ENCODE measurements around the gene CTNNBL1.

- TF ChIP-seq POLR2A (IDR thresholded peaks at IDR 0.05; ENCODE audit: low read depth, low read length) (no peak), TAF1 (IDR thresholded peaks at IDR 0.05; ENCODE audit: borderline replicate concordance, low read depth, low read length) (no peak)
Observed at GRCh38 chr20:37841389-37841788, 147.6 kb downstream of the CTNNBL1 start.

Measured in GM12892 (cell line).